ENCODE measurements around the gene DENND10.
"Not testable (repeated sequence)": the region's sequence is repeated elsewhere in the genome, so short reads cannot be mapped to it uniquely, and the experiment has no call there.

Gene DENND10

DNA sequence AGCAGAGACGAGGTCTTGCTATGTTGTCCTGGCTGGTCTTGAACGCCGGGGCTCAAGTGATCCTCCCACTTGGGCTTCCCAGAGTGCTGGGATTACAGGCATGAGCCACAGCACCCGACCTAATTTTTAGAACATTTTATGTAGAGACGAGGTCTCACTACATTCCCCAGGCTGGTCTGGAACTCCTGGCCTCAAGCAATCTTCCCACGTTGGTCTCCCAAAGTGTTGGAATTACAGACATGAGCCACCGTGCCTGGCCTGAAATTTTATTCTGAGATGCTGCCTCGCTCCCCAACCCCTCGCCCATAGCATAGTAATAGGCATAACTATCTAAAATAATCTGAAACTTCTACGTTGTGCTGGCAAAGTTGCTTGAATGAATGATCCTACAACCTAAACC lies 39.7 kb downstream of the DENND10 start:
- TF ChIP-seq POLR2A (IDR thresholded peaks at IDR 0.05; ENCODE audit: low read depth, low read length), result no peak
- TF ChIP-seq POU2F2 (IDR thresholded peaks at IDR 0.05; ENCODE audit: low read depth, low read length), result no peak

DNA sequence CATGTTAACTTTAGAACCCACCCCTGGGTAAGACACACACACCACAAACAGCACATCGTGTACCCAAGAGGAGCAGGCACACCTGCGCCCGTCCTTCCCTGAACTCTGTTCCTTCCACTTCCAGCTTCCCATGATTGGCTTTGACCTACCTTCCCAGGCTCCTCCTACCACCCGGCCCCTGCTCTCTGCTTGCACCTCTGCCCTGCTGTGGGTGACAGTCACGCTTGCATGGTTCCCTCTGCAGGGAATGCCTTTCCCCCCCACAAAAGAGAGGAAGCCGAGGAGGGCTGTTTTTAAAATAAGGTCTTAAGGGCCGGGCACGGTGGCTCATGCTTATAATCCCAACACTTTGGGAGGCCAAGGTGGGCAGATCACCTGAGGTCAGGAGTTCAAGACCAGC lies 45.2 kb downstream of the DENND10 start:
- DNase-seq (ENCODE audit: insufficient read length, low spot score), result no peak
- TF ChIP-seq SPI1 (IDR thresholded peaks at IDR 0.05; ENCODE audit: low read depth, low read length) (no peak), POU2F2 (IDR thresholded peaks at IDR 0.05; ENCODE audit: low read depth, low read length) (no peak)
- no peak for FAIRE-seq

More for the DNA sequence above, 39.7 kb downstream of the DENND10 start:
- DNase-seq (ENCODE audit: insufficient read length, low spot score) (no peak), FAIRE-seq (no peak)

DNA sequence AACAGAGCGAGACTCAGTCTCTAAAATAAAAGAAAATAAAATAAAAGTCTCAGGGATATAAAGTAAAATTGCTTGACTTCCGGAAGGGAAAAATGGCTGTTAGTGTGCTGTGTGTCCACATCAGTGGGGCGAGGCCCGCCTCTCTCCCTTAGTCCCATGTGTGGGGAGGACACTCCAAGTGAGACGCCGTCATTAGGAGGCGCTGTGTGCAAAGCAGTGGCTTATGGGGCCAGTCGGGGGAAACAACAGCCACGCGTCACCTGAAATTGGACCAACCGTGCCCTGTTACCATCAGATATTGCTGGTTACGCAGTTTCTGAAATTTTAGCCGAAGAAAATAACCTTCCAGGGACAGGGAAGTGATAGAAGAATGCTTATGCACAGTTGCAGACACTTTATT lies 45.8 kb downstream of the DENND10 start:
- no peak for FAIRE-seq

DNA sequence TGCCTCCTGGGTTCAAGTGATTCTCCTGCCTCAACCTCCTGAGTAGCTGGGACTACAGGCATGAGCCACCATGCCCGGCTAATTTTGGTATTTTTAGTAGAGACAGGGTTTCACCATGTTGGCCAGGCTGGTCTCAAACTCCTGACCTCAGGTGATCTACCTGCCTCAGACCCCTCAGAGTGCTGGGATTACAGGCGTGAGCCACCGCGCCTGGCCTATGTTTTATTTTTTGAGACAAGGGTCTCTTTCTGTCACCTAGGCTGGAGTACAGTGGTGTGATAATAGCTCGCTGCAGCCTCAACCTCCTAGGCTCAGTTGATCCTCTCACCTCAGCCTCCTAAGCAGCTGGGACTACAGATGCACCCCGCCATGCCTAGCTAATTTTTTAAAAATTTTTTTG lies 47.7 kb downstream of the DENND10 start:
- not testable (repeated sequence) for DNase-seq (ENCODE audit: insufficient read length, low spot score); FAIRE-seq

More for the DNA sequence above, 45.8 kb downstream of the DENND10 start:
- TF ChIP-seq POLR2AphosphoS5 (IDR thresholded peaks at IDR 0.05; ENCODE audit: low read depth, low read length) (no peak), POLR2A (IDR thresholded peaks at IDR 0.05; ENCODE audit: low read depth, low read length) (no peak), TAF1 (IDR thresholded peaks at IDR 0.05; ENCODE audit: low read depth, low read length) (no peak), SPI1 (IDR thresholded peaks at IDR 0.05; ENCODE audit: low read depth, low read length) (no peak), POU2F2 (IDR thresholded peaks at IDR 0.05; ENCODE audit: low read depth, low read length) (no peak), PAX5 (IDR thresholded peaks at IDR 0.05; ENCODE audit: insufficient read depth, low read length, severe bottlenecking) (no peak)
- DNase-seq (ENCODE audit: insufficient read length, low spot score), result no peak

DNA sequence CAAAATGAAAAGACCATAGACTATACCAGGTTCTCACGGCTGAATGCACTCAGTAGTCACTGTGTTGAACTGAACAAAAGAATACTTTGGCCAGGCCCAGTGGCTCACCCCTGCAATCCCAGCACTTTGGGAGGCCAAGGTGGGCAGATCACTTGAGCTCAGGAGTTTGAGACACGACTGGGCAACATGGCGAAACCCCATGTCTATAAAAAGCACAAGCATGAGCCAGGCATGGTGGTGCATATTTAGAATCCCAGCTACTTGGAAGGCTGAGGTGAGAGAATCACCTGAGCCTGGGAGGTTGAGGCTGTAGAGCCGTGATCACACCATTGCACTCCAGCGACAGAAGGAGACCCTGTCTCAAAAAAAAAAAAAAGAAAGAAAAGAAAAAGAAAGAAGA lies 49.1 kb downstream of the DENND10 start:
- TF ChIP-seq POU2F2 (IDR thresholded peaks at IDR 0.05; ENCODE audit: low read depth, low read length) (no peak), TAF1 (IDR thresholded peaks at IDR 0.05; ENCODE audit: low read depth, low read length) (no peak), PAX5 (IDR thresholded peaks at IDR 0.05; ENCODE audit: insufficient read depth, low read length, severe bottlenecking) (no peak), SPI1 (IDR thresholded peaks at IDR 0.05; ENCODE audit: low read depth, low read length) (no peak), POLR2AphosphoS5 (IDR thresholded peaks at IDR 0.05; ENCODE audit: low read depth, low read length) (no peak), POLR2A (IDR thresholded peaks at IDR 0.05; ENCODE audit: low read depth, low read length) (no peak)
- DNase-seq (ENCODE audit: insufficient read length, low spot score) (no peak), FAIRE-seq (no peak)

DNA sequence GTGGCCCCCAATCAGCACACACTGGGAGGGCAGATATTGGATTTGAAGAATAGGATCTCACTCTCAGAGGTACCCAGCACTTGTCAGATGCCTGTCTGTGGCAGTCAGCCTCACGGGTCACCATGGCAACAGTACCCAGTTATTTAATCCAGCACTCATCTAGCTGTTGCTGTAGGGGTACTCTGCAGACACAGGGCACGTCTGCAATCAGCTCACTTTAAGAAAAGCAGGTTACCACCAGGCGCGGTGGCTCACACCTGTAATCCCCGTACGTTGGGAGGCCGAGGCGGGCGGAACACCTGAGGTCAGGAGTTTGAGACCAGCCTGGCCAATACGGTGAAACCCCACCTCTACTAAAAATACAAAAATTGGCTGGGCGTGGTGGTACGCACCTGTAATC lies 49.7 kb downstream of the DENND10 start:
- no peak for DNase-seq (ENCODE audit: insufficient read length, low spot score)
- TF ChIP-seq POLR2A (IDR thresholded peaks at IDR 0.05; ENCODE audit: low read depth, low read length), result no peak
- no peak for TF ChIP-seq PAX5 (IDR thresholded peaks at IDR 0.05; ENCODE audit: insufficient read depth, low read length, severe bottlenecking)
- TF ChIP-seq POLR2AphosphoS5 (IDR thresholded peaks at IDR 0.05; ENCODE audit: low read depth, low read length), result no peak
- TF ChIP-seq SPI1 (IDR thresholded peaks at IDR 0.05; ENCODE audit: low read depth, low read length), result no peak
- no peak for TF ChIP-seq TAF1 (IDR thresholded peaks at IDR 0.05; ENCODE audit: low read depth, low read length)
- no peak for TF ChIP-seq POU2F2 (IDR thresholded peaks at IDR 0.05; ENCODE audit: low read depth, low read length)
- FAIRE-seq, result no peak

DNA sequence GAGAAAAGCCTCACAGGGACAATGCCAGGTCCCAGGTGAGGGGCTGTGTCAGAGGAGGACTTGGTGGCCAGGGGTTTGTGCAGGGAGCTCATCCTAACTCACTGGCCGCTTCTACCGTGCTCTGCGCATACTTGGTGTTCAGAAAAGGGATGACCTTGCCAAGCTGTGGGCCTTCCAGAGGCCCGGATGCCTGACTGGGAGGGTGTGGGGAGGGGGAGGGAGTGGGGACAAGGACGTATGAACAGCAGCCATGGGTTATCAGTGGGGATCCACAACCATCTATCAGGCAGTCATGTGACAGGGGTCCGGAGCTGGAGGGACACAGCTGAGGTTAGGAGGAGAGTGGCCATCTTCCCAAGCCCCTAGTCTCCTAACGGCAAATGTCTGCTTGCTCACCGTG lies 55.4 kb downstream of the DENND10 start:
- TF ChIP-seq PAX5 (IDR thresholded peaks at IDR 0.05; ENCODE audit: insufficient read depth, low read length, severe bottlenecking), result no peak
- TF ChIP-seq POU2F2 (IDR thresholded peaks at IDR 0.05; ENCODE audit: low read depth, low read length), result no peak
- TF ChIP-seq POLR2AphosphoS5 (IDR thresholded peaks at IDR 0.05; ENCODE audit: low read depth, low read length), result no peak
- no peak for TF ChIP-seq SPI1 (IDR thresholded peaks at IDR 0.05; ENCODE audit: low read depth, low read length)
- no peak for DNase-seq (ENCODE audit: insufficient read length, low spot score)
- FAIRE-seq, result no peak

DNA sequence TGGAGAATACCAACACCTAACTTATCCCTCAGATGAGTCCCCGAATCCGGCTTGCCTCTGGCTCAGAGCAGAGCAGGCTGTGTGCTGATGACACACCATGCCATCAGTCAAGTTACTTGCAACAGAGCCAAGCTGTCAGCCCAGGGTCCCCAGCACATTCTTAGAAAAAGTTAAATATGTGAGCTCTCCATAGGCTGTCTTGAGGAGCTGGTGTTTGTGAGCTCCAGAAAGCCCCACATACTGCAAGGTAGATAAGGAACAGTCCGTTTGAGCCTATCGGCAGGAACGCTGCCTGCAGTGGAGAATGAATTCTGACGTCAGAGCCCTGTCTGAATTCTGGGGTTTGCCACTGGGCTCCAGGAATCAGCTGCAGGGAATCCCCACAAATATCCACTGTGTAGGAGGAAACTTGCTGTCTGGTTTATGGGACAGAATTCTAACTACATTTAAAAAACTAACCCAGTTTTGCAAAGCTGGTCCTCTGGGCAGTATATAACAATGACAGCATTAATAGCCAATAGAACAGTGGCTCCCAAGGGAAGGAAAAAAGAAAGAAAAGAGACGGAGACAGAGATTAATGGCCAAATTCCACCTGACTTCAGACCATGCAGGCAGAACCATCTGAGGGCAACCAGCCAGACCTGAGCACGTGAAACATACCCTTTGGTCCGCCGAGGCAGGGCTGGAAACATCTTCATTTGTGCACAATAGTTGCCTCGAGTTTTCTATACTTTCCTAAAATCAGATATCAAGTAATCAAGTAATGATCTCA lies 58.0 kb downstream of the DENND10 start:
- no peak for DNase-seq (ENCODE audit: insufficient read length, low spot score)
- FAIRE-seq, result no peak
- no peak for TF ChIP-seq PAX5 (IDR thresholded peaks at IDR 0.05; ENCODE audit: insufficient read depth, low read length, severe bottlenecking)
- TF ChIP-seq TAF1 (IDR thresholded peaks at IDR 0.05; ENCODE audit: low read depth, low read length), result no peak
- TF ChIP-seq SPI1 (IDR thresholded peaks at IDR 0.05; ENCODE audit: low read depth, low read length), result no peak
- no peak for TF ChIP-seq POU2F2 (IDR thresholded peaks at IDR 0.05; ENCODE audit: low read depth, low read length)
- TF ChIP-seq POLR2A (IDR thresholded peaks at IDR 0.05; ENCODE audit: low read depth, low read length), result no peak
- no peak for TF ChIP-seq POLR2AphosphoS5 (IDR thresholded peaks at IDR 0.05; ENCODE audit: low read depth, low read length)

DNA sequence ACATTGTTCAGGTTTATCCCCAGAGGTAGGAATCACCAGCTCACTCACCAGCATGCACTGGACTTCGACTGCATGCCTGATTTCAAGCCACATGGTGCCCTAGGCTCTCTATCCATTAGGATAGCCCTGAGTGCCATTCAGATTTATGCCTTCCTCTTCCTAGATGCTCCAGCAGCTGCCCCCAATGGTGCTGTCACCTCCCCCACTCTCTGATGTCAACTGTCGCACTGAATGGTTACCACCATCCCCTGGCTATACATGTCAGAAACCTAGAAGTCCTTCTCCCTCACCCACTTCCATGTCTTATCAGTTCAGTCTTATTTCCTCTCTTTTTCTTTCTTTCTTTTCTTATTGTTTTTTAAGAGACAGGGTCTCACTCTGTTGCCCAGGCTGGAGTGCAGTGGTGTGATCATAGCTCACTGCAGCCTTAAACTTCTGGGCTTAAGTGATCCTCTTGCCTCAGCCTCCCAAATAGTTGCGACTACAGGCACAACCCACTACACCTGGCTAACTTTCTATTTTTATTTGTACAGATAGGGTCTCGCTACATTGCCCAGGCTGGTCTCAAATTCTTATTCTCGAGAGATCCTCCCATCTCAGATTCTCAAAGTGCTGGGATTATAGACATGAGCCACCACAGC lies 58.7 kb downstream of the DENND10 start:
- FAIRE-seq (no peak), DNase-seq (ENCODE audit: insufficient read length, low spot score) (no peak)
- no peak for TF ChIP-seq POU2F2 (IDR thresholded peaks at IDR 0.05; ENCODE audit: low read depth, low read length)
- no peak for TF ChIP-seq POLR2A (IDR thresholded peaks at IDR 0.05; ENCODE audit: low read depth, low read length)
- TF ChIP-seq POLR2AphosphoS5 (IDR thresholded peaks at IDR 0.05; ENCODE audit: low read depth, low read length), result no peak
- TF ChIP-seq PAX5 (IDR thresholded peaks at IDR 0.05; ENCODE audit: insufficient read depth, low read length, severe bottlenecking), result no peak
- no peak for TF ChIP-seq SPI1 (IDR thresholded peaks at IDR 0.05; ENCODE audit: low read depth, low read length)
- no peak for TF ChIP-seq TAF1 (IDR thresholded peaks at IDR 0.05; ENCODE audit: low read depth, low read length)

Measured in GM12891 (cell line).